Smooth muscle cell (in vitro differentiated cells): ENCODE measurements around the gene SPEF2. TPM values are rescaled to one million over a fixed set of nuclear protein-coding genes. Genes with fewer than 3 reads are reported as not detected.

Experiments used
- DNase-seq: peaks from one replicate; lab custom pipeline; 2025; ENCODE audit not compliant: unreplicated experiment; lab: John Stamatoyannopoulos, UW
- H2AFZ ChIP-seq: fragments of 200-600 bp; sonication (generic); 2 replicates; pipeline ENCODE4 v1.6.0; 2016; ENCODE audit warnings: antibody characterized with exemption, low read depth, mild to moderate bottlenecking
- H3F3A ChIP-seq: fragments of 200-600 bp; sonication (generic); 2 replicates; pipeline ENCODE4 v1.6.0; 2017; ENCODE audit warnings: antibody characterized with exemption, low read depth
- H3K27ac ChIP-seq: fragments of 200-600 bp; sonication (generic); 2 replicates; pipeline ENCODE4 v1.5.1; 2016; ENCODE audit warnings: low read depth, mild to moderate bottlenecking
- H3K27me3 ChIP-seq: fragments of 200-600 bp; sonication (generic); 2 replicates; pipeline ENCODE4 v1.6.1; 2016; ENCODE audit warnings: low read depth, mild to moderate bottlenecking
- H3K36me3 ChIP-seq: fragments of 200-600 bp; sonication (generic); 2 replicates; pipeline ENCODE4 v1.5.1; 2016; ENCODE audit warnings: low read depth
- H3K4me1 ChIP-seq: fragments of 200-600 bp; sonication (generic); 2 replicates; pipeline ENCODE4 v1.5.1; 2016; ENCODE audit warnings: low read depth
- H3K4me2 ChIP-seq: fragments of 200-600 bp; sonication (generic); 2 replicates; pipeline ENCODE4 v1.6.0; 2016; ENCODE audit warnings: mild to moderate bottlenecking
- H3K4me3 ChIP-seq: fragments of 200-600 bp; sonication (generic); 2 replicates; pipeline ENCODE4 v1.5.1; 2016; ENCODE audit warnings: mild to moderate bottlenecking
- H3K79me2 ChIP-seq: fragments of 200-600 bp; sonication (generic); 2 replicates; pipeline ENCODE4 v1.6.0; 2016; ENCODE audit warnings: low read depth, mild to moderate bottlenecking
- H3K9ac ChIP-seq: fragments of 200-600 bp; sonication (generic); 2 replicates; pipeline ENCODE4 v1.6.0; 2016; ENCODE audit warnings: low read depth
- H3K9me3 ChIP-seq: fragments of 200-600 bp; sonication (generic); replicated peaks from 2 replicates; pipeline ENCODE4 v1.5.1; 2016; ENCODE audit warnings: low read depth
- H4K20me1 ChIP-seq: fragments of 200-600 bp; sonication (generic); 2 replicates; pipeline ENCODE4 v1.6.0; 2016; ENCODE audit warnings: low read depth
- CTCF ChIP-seq: fragments of 200-600 bp; sonication (generic); IDR thresholded peaks from 2 replicates; pipeline ENCODE4 v1.5.1; 2017; ENCODE audit warnings: borderline replicate concordance, mild to moderate bottlenecking, antibody characterized with exemption; ENCODE audit not compliant: insufficient read depth, poor library complexity, severe bottlenecking
- WGBS: methylation state at CpG from one replicate; pipeline ENCODE4 v1.1.7; 2016; ENCODE audit warnings: low lambda C conversion rate; 5-methylcytosine and 5-hydroxymethylcytosine counted together
- polyA plus RNA-seq: library from polyadenylated mRNA; unstranded; fragments of >200 nt; fragmentation: Nextera tagmentation; extraction: Ambion mirVana; gene quantifications from 2 replicates; pipeline ENCODE4 v1.2.1, GENCODE V29; 2016
- total RNA-seq: library from RNA; depleted of rRNA; stranded (reverse); fragments of >200 nt; gene quantifications from 2 replicates; pipeline ENCODE4 v1.2.3, GENCODE V29; 2014

SPEF2 gene
- total and polyA plus RNA-seq, 2 experiments from 2014 or later: 3.1 to 4.8 TPM

- no peaks in the 10 kb centered on the region for H3K9me3 ChIP-seq
- H4K20me1 ChIP-seq: no peaks in the 10 kb centered on the region
- no peak overlapping the region for H3K27ac ChIP-seq
- no peaks in the 10 kb centered on the region for H3F3A ChIP-seq
- no peaks in the 10 kb centered on the region for H3K79me2 ChIP-seq
- no peak for DNase-seq
- TF ChIP-seq CTCF: no peak
- no peaks in the 10 kb centered on the region for H3K27me3 ChIP-seq
- H3K4me1 ChIP-seq: no peaks in the 10 kb centered on the region
- H3K9ac ChIP-seq: no peak overlapping the region
- no peak overlapping the region for H3K4me3 ChIP-seq
- H2AFZ ChIP-seq: no peak overlapping the region
- H3K4me2 ChIP-seq: no peak overlapping the region
- no peaks in the 10 kb centered on the region for H3K36me3 ChIP-seq
Observed at GRCh38 chr5:35736280-35736679, 118.6 kb downstream of the SPEF2 start.

GRCh38 chr5:35741126-35741716, 123.6 kb downstream of the SPEF2 start:
- Histone ChIP-seq H3K27me3 (no peaks in the 10 kb centered on the region), H3K4me3 (no peak overlapping the region), H3K4me1 (no peaks in the 10 kb centered on the region), H3F3A (no peaks in the 10 kb centered on the region), H3K4me2 (no peak overlapping the region), H2AFZ (no peak overlapping the region), H3K36me3 (no peaks in the 10 kb centered on the region), H3K79me2 (no peaks in the 10 kb centered on the region), H4K20me1 (no peaks in the 10 kb centered on the region), H3K27ac (no peak overlapping the region), H3K9ac (no peak overlapping the region), H3K9me3 (no peaks in the 10 kb centered on the region)
- 56% methylated on average over 5 of the region's 5 CpGs for WGBS
- TF ChIP-seq CTCF: no peak
- no peak for DNase-seq

GRCh38 chr5:35741971-35742370, 124.3 kb downstream of the SPEF2 start:
- WGBS: 88% methylated on average over 1 of the region's 1 CpG
- H3K9me3 ChIP-seq: no peaks in the 10 kb centered on the region
- H3K4me2 ChIP-seq: no peak overlapping the region

More at GRCh38 chr5:35741971-35742370, 124.3 kb downstream of the SPEF2 start:
- no peak overlapping the region for H3K4me3 ChIP-seq
- no peaks in the 10 kb centered on the region for H3K79me2 ChIP-seq
- no peaks in the 10 kb centered on the region for H3K36me3 ChIP-seq
- no peak overlapping the region for H2AFZ ChIP-seq
- no peaks in the 10 kb centered on the region for H3K4me1 ChIP-seq
- H3F3A ChIP-seq: no peaks in the 10 kb centered on the region
- no peaks in the 10 kb centered on the region for H3K27me3 ChIP-seq
- H3K9ac ChIP-seq: no peak overlapping the region
- no peak overlapping the region for H3K27ac ChIP-seq
- TF ChIP-seq CTCF: no peak
- no peak for DNase-seq
- no peaks in the 10 kb centered on the region for H4K20me1 ChIP-seq
